ENCODE measurements around the gene JMJD8. TPM values are rescaled to one million over a fixed set of nuclear protein-coding genes. Genes with fewer than 3 reads are reported as not detected.
"Not testable (repeated sequence)": the region's sequence is repeated elsewhere in the genome, so short reads cannot be mapped to it uniquely, and the experiment has no call there.

The JMJD8 gene
- polyA plus RNA-seq, 4 donors: 23.0 to 46.2 (median 31.9) TPM

GRCh38 chr16:714079-714478 lies 29.9 kb upstream of the JMJD8 start:
- no peak for DNase-seq
- Histone ChIP-seq H3K27ac (ENCODE audit: low read depth in 1 of 3, low read length in 2 of 3) (no peak overlapping the region), H3K9me3 (ENCODE audit: control insufficient read depth in 2 of 2, insufficient read depth in 1 of 2, low read depth in 1 of 2, low read length in 1 of 2) (no peaks in the 10 kb centered on the region), H3K36me3 (ENCODE audit: control insufficient read depth in 3 of 3, insufficient read depth in 2 of 3, low read depth in 1 of 3, low read length in 3 of 3) (no peaks in the 10 kb centered on the region), H3K4me1 (ENCODE audit: control insufficient read depth in 3 of 3, insufficient read depth in 2 of 3, low read depth in 1 of 3, low read length in 2 of 3) (peaks cover 3 to 30% (median 3%) of the 10 kb centered on the region in 3 donors), H3K4me3 (ENCODE audit: low read depth in 1 of 3, low read length in 3 of 3) (no peak overlapping the region), H3K27me3 (ENCODE audit: control insufficient read depth in 3 of 3, insufficient read depth in 3 of 3, low read length in 3 of 3) (peaks cover 5 to 53% (median 15%) of the 10 kb centered on the region in 3 donors)
- no peak for FAIRE-seq
- 61 to 69% (median 63%) methylated on average over 10 to 11 of the region's 11 CpGs for WGBS, 3 donors

DNA sequence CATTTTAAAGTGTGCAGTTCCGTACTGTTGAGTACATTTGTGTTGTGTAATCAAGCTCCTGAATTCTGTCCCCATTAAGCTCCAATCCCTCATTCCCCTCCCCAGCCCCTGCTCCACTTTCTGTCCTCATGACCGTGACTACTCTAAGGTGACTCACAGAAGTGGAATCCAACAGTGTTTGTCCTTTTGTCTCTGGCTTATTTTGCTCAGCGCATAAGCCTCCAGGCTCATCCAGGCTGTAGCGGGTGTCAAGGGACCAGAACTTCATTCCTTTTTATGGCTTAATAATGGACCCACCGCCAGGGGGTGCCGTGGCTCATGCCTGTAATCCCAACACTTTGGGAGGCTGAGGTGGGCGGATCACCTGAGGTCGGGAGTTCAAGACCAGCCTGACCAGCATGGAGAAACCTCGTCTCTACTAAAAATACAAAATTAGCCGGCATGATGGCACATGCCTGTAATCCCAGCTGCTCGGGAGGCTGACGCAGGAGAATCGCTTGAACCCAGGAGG lies 28.7 kb upstream of the JMJD8 start:
- Histone ChIP-seq H3K27me3 (ENCODE audit: control insufficient read depth in 3 of 3, insufficient read depth in 3 of 3, low read length in 3 of 3) (peaks cover 5 to 66% (median 24%) of the 10 kb centered on the region in 3 donors), H3K4me1 (ENCODE audit: control insufficient read depth in 3 of 3, insufficient read depth in 2 of 3, low read depth in 1 of 3, low read length in 2 of 3) (peaks cover 0 to 21% (median 3%) of the 10 kb centered on the region in 3 donors)
- H3K36me3 ChIP-seq (ENCODE audit: control insufficient read depth in 3 of 3, insufficient read depth in 2 of 3, low read depth in 1 of 3, low read length in 3 of 3); H3K27ac ChIP-seq (ENCODE audit: low read depth in 1 of 3, low read length in 2 of 3); FAIRE-seq; H3K9me3 ChIP-seq (ENCODE audit: control insufficient read depth in 2 of 2, insufficient read depth in 1 of 2, low read depth in 1 of 2, low read length in 1 of 2); H3K4me3 ChIP-seq (ENCODE audit: low read depth in 1 of 3, low read length in 3 of 3); DNase-seq: not testable (repeated sequence)
- WGBS, 3 donors: 28 to 53% (median 35%) methylated on average over 12 to 13 of the region's 13 CpGs

GRCh38 chr16:711548-712320 lies 27.6 kb upstream of the JMJD8 start:
- no peak overlapping the region for H3K27ac ChIP-seq (ENCODE audit: low read depth in 1 of 3, low read length in 2 of 3)
- H3K9me3 ChIP-seq (ENCODE audit: control insufficient read depth in 2 of 2, insufficient read depth in 1 of 2, low read depth in 1 of 2, low read length in 1 of 2): no peaks in the 10 kb centered on the region
- FAIRE-seq: no peak
- peaks cover 11 to 69% (median 32%) of the 10 kb centered on the region in 3 donors for H3K27me3 ChIP-seq (ENCODE audit: control insufficient read depth in 3 of 3, insufficient read depth in 3 of 3, low read length in 3 of 3)
- no peaks in the 10 kb centered on the region for H3K36me3 ChIP-seq (ENCODE audit: control insufficient read depth in 3 of 3, insufficient read depth in 2 of 3, low read depth in 1 of 3, low read length in 3 of 3)
- peaks cover 0 to 21% (median 3%) of the 10 kb centered on the region in 3 donors for H3K4me1 ChIP-seq (ENCODE audit: control insufficient read depth in 3 of 3, insufficient read depth in 2 of 3, low read depth in 1 of 3, low read length in 2 of 3)
- 6 to 12% (median 11%) methylated on average over 24 to 25 of the region's 25 CpGs for WGBS, 3 donors
- DNase-seq: peak; percentile 61 to 78
- H3K4me3 ChIP-seq (ENCODE audit: low read depth in 1 of 3, low read length in 3 of 3): no peak overlapping the region

DNA sequence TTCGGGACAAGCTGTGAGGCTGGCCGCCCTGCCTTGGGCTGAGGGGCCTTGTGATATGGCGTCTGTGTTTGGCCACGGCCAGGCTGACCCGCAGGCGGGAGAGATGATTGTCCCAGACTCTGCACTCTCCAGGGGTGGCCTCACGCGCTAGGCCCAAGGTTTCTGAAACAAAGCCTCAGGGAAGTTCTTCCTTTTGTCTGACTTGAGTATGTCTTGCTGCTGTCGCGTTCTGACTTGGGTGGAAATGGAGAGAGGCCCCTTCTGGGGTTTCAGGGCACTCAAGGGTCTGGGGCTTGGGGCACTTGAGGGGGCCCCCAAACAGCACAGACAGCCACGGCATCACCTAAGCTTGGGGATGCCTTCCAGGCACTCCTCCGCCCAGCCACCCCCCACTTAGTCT lies 26.9 kb upstream of the JMJD8 start:
- peak overlapping the region in 1 of 3 donors; percentile 67 for H3K27ac ChIP-seq (ENCODE audit: low read depth in 1 of 3, low read length in 2 of 3)

GRCh38 chr16:710500-711075 lies 26.5 kb upstream of the JMJD8 start:
- H3K27me3 ChIP-seq (ENCODE audit: control insufficient read depth in 3 of 3, insufficient read depth in 3 of 3, low read length in 3 of 3): peaks cover 14 to 67% (median 38%) of the 10 kb centered on the region in 3 donors
- peaks cover 0 to 14% (median 3%) of the 10 kb centered on the region in 3 donors for H3K4me1 ChIP-seq (ENCODE audit: control insufficient read depth in 3 of 3, insufficient read depth in 2 of 3, low read depth in 1 of 3, low read length in 2 of 3)
- DNase-seq (no peak), FAIRE-seq (no peak)
- H3K27ac ChIP-seq (ENCODE audit: low read depth in 1 of 3, low read length in 2 of 3): peak overlapping the region in 1 of 3 donors; percentile 67
- H3K36me3 ChIP-seq (ENCODE audit: control insufficient read depth in 3 of 3, insufficient read depth in 2 of 3, low read depth in 1 of 3, low read length in 3 of 3): no peaks in the 10 kb centered on the region
- H3K4me3 ChIP-seq (ENCODE audit: low read depth in 1 of 3, low read length in 3 of 3): no peak overlapping the region
- H3K9me3 ChIP-seq (ENCODE audit: control insufficient read depth in 2 of 2, insufficient read depth in 1 of 2, low read depth in 1 of 2, low read length in 1 of 2): no peaks in the 10 kb centered on the region
- WGBS, 3 donors: 55 to 66% (median 58%) methylated on average over 21 of the region's 21 CpGs

More for the DNA sequence above, 26.9 kb upstream of the JMJD8 start:
- FAIRE-seq (no peak), DNase-seq (no peak)
- no peaks in the 10 kb centered on the region for H3K36me3 ChIP-seq (ENCODE audit: control insufficient read depth in 3 of 3, insufficient read depth in 2 of 3, low read depth in 1 of 3, low read length in 3 of 3)
- H3K4me3 ChIP-seq (ENCODE audit: low read depth in 1 of 3, low read length in 3 of 3): no peak overlapping the region
- WGBS, 3 donors: 65 to 75% (median 70%) methylated on average over 12 of the region's 12 CpGs
- H3K4me1 ChIP-seq (ENCODE audit: control insufficient read depth in 3 of 3, insufficient read depth in 2 of 3, low read depth in 1 of 3, low read length in 2 of 3): peaks cover 0 to 17% (median 3%) of the 10 kb centered on the region in 3 donors
- no peaks in the 10 kb centered on the region for H3K9me3 ChIP-seq (ENCODE audit: control insufficient read depth in 2 of 2, insufficient read depth in 1 of 2, low read depth in 1 of 2, low read length in 1 of 2)
- peaks cover 14 to 69% (median 38%) of the 10 kb centered on the region in 3 donors for H3K27me3 ChIP-seq (ENCODE audit: control insufficient read depth in 3 of 3, insufficient read depth in 3 of 3, low read length in 3 of 3)

DNA sequence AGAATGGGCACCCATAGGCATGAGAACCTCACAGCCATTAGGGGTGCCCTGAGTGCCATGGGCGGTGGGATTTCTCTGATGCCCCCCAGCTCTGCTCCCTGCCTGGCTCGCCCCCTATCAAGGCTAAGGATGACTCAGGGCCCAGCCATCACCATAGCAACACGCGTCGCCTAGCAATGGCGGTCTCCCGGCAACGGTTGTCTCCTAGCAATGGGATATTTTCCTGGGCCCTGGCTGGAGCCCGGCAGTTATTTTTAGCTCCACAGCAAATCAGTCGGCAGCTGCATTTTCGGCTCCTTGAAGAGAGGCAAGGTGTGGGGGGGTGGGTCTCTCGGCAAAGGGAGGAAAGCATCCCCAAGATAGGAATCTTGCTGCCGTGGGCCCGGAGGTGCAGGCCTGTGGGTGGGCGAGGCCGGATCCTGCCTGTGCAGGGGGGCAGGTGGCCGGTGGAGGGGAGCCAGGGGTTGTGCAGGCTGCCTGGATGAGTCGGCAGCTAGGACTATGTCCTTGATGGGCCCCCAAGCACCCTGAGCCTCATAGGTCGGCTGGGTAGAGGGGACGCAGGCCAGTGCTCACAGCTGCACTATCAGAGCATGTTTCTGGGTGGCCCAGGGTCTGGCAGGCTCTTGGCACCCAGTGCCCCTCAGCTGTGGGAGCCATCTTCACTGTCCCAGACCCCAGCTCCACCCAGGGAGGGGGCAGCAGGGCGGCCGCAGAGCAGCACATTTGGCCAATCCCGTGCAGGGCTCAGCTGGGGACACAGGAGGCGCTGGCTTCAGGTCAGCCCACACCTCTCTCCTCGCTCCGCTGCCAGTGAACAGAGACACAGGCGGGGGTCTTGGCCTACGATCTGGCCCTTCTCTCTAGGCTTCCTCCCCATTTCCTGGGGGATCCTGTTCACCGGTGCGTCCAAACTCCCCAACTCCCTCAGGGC lies 25.7 kb upstream of the JMJD8 start:
- DNase-seq (peak in 1 of 2 donors; percentile 52), FAIRE-seq (no peak)
- Histone ChIP-seq H3K27me3 (ENCODE audit: control insufficient read depth in 3 of 3, insufficient read depth in 3 of 3, low read length in 3 of 3) (peaks cover 14 to 69% (median 38%) of the 10 kb centered on the region in 3 donors), H3K9me3 (ENCODE audit: control insufficient read depth in 2 of 2, insufficient read depth in 1 of 2, low read depth in 1 of 2, low read length in 1 of 2) (no peaks in the 10 kb centered on the region), H3K36me3 (ENCODE audit: control insufficient read depth in 3 of 3, insufficient read depth in 2 of 3, low read depth in 1 of 3, low read length in 3 of 3) (no peaks in the 10 kb centered on the region), H3K4me1 (ENCODE audit: control insufficient read depth in 3 of 3, insufficient read depth in 2 of 3, low read depth in 1 of 3, low read length in 2 of 3) (peaks cover 0 to 14% (median 3%) of the 10 kb centered on the region in 3 donors), H3K4me3 (ENCODE audit: low read depth in 1 of 3, low read length in 3 of 3) (no peak overlapping the region), H3K27ac (ENCODE audit: low read depth in 1 of 3, low read length in 2 of 3) (peak overlapping the region in 1 of 3 donors; percentile 67)
- 16 to 23% (median 18%) methylated on average over 29 to 30 of the region's 30 CpGs for WGBS, 3 donors

GRCh38 chr16:708959-709358 lies 24.8 kb upstream of the JMJD8 start:
- H3K9me3 ChIP-seq (ENCODE audit: control insufficient read depth in 2 of 2, insufficient read depth in 1 of 2, low read depth in 1 of 2, low read length in 1 of 2): no peaks in the 10 kb centered on the region
- no peak for FAIRE-seq
- peaks cover 16 to 70% (median 45%) of the 10 kb centered on the region in 3 donors for H3K27me3 ChIP-seq (ENCODE audit: control insufficient read depth in 3 of 3, insufficient read depth in 3 of 3, low read length in 3 of 3)
- WGBS, 3 donors: 66 to 72% (median 71%) methylated on average over 4 of the region's 4 CpGs
- H3K27ac ChIP-seq (ENCODE audit: low read depth in 1 of 3, low read length in 2 of 3): no peak overlapping the region
- DNase-seq: no peak
- H3K4me3 ChIP-seq (ENCODE audit: low read depth in 1 of 3, low read length in 3 of 3): no peak overlapping the region
- no peaks in the 10 kb centered on the region for H3K36me3 ChIP-seq (ENCODE audit: control insufficient read depth in 3 of 3, insufficient read depth in 2 of 3, low read depth in 1 of 3, low read length in 3 of 3)
- peaks cover 0 to 9% (median 0%) of the 10 kb centered on the region in 3 donors for H3K4me1 ChIP-seq (ENCODE audit: control insufficient read depth in 3 of 3, insufficient read depth in 2 of 3, low read depth in 1 of 3, low read length in 2 of 3)

GRCh38 chr16:708019-708418 lies 23.9 kb upstream of the JMJD8 start:
- Histone ChIP-seq H3K36me3 (ENCODE audit: control insufficient read depth in 3 of 3, insufficient read depth in 2 of 3, low read depth in 1 of 3, low read length in 3 of 3) (no peaks in the 10 kb centered on the region), H3K27me3 (ENCODE audit: control insufficient read depth in 3 of 3, insufficient read depth in 3 of 3, low read length in 3 of 3) (peaks cover 22 to 74% (median 50%) of the 10 kb centered on the region in 3 donors), H3K4me1 (ENCODE audit: control insufficient read depth in 3 of 3, insufficient read depth in 2 of 3, low read depth in 1 of 3, low read length in 2 of 3) (peaks cover 0 to 9% (median 0%) of the 10 kb centered on the region in 3 donors), H3K9me3 (ENCODE audit: control insufficient read depth in 2 of 2, insufficient read depth in 1 of 2, low read depth in 1 of 2, low read length in 1 of 2) (no peaks in the 10 kb centered on the region), H3K27ac (ENCODE audit: low read depth in 1 of 3, low read length in 2 of 3) (no peak overlapping the region), H3K4me3 (ENCODE audit: low read depth in 1 of 3, low read length in 3 of 3) (no peak overlapping the region)
- 31 to 55% (median 40%) methylated on average over 3 of the region's 3 CpGs for WGBS, 3 donors
- no peak for FAIRE-seq
- DNase-seq: no peak
